Activated T-helper 1 cell treated with anti-CD3 and anti-CD28 coated beads, Interleukin-12 subunit alpha, Interleukin-12 subunit beta, Interleukin-2, Interleukin-4 antibody, amounts not matched to agents 30 ng/mL and 10 ng/mL and 1 ng/mL, durations not matched to agents 14 hours and 24 hours and 36 hours (primary cell): ENCODE results near the gene LRRC4B. TPM values are rescaled to one million over a fixed set of nuclear protein-coding genes. Genes with fewer than 3 reads are reported as not detected.

Experiments
- DNase-seq: peaks from one replicate; pipeline ENCODE4 v3.0.0; 2021; ENCODE audit warnings: low spot score
- H3K27ac Mint-ChIP-seq: one replicate; pipeline ENCODE4 v1.8.0; 2021; ENCODE audit warnings: mild to moderate bottlenecking, mixed read lengths
- H3K27me3 Mint-ChIP-seq: one replicate; pipeline ENCODE4 v1.8.0; 2022; ENCODE audit warnings: mild to moderate bottlenecking, moderate library complexity, mixed read lengths; ENCODE audit not compliant: insufficient read depth
- H3K36me3 Mint-ChIP-seq: one replicate; pipeline ENCODE4 v1.8.0; 2021; ENCODE audit warnings: low read depth, mixed read lengths
- H3K4me1 Mint-ChIP-seq: one replicate; pipeline ENCODE4 v1.8.0; 2021; ENCODE audit warnings: low read depth, mixed read lengths
- H3K4me3 Mint-ChIP-seq: one replicate; pipeline ENCODE4 v1.8.0; 2021; ENCODE audit warnings: mild to moderate bottlenecking, moderate library complexity, mixed read lengths
- H3K9me3 Mint-ChIP-seq: one replicate; pipeline ENCODE4 v1.8.0; 2021; ENCODE audit warnings: mixed read lengths
- intact Hi-C: fragments of 100-400 bp; cut with micrococcal nuclease; formaldehyde crosslinking; loops from one replicate; pipeline ENCODE4 v1.15.1; 2024
- total RNA-seq: library from RNA; stranded (reverse); gene quantifications from 2 replicates; pipeline ENCODE4 v1.2.3, GENCODE V29; 2022

Gene LRRC4B
- total RNA-seq, 1 donor from 2014 or later: 0.05 TPM

GRCh38 chr19:50564229-50565105 lies 3.8 kb downstream of the LRRC4B start:
- no peaks in the 10 kb centered on the region for H3K36me3 Mint-ChIP-seq
- intact Hi-C loops: no loop called here
- H3K27me3 Mint-ChIP-seq: peaks cover 37% of the 10 kb centered on the region
- no peaks in the 10 kb centered on the region for H3K9me3 Mint-ChIP-seq
- peaks cover 10% of the 10 kb centered on the region for H3K4me1 Mint-ChIP-seq
- no peak for DNase-seq
- H3K4me3 Mint-ChIP-seq: no peak overlapping the region
- H3K27ac Mint-ChIP-seq: no peak overlapping the region

DNA sequence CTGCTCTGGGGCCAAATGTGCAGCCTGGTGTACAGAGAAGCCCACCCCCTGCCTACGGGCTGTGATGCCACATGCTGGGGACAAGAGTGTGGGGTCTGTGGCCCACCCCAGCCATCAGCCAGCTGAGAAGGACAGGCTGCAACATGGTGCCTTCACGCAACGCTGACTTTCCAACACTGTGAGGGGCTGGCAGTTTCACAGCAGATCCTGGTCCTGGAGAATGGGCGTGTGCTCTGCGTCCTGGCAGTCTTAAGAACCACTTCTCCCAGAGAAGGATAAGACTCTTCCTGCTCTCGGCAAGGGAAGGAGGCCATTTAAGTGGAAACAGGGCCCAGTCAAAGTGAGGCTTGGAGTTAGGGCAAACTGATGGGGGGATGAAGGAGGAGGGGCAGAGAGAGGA lies 4.6 kb downstream of the LRRC4B start:
- no peak overlapping the region for H3K4me3 Mint-ChIP-seq
- DNase-seq: no peak
- no peaks in the 10 kb centered on the region for H3K36me3 Mint-ChIP-seq
- H3K9me3 Mint-ChIP-seq: no peaks in the 10 kb centered on the region
- intact Hi-C loops: no loop called here
- H3K27me3 Mint-ChIP-seq: peaks cover 29% of the 10 kb centered on the region
- peaks cover 10% of the 10 kb centered on the region for H3K4me1 Mint-ChIP-seq
- no peak overlapping the region for H3K27ac Mint-ChIP-seq

- no peaks in the 10 kb centered on the region for H3K36me3 Mint-ChIP-seq
- no peaks in the 10 kb centered on the region for H3K9me3 Mint-ChIP-seq
These were observed 5.2 kb downstream of the LRRC4B start for GRCh38 chr19:50562996-50563395.

GRCh38 chr19:50562329-50562728 lies 5.9 kb downstream of the LRRC4B start:
- Mint-ChIP-seq H3K36me3 (no peaks in the 10 kb centered on the region), H3K27me3 (peaks cover 36% of the 10 kb centered on the region), H3K4me1 (peaks cover 10% of the 10 kb centered on the region), H3K4me3 (no peak overlapping the region), H3K9me3 (no peaks in the 10 kb centered on the region), H3K27ac (no peak overlapping the region)
- DNase-seq: no peak
- intact Hi-C loops: no loop called here

More at GRCh38 chr19:50562996-50563395, 5.2 kb downstream of the LRRC4B start:
- no peak for DNase-seq
- intact Hi-C loops: no loop called here
- Mint-ChIP-seq H3K27me3 (peaks cover 32% of the 10 kb centered on the region), H3K27ac (no peak overlapping the region), H3K4me1 (peaks cover 10% of the 10 kb centered on the region), H3K4me3 (no peak overlapping the region)

DNA sequence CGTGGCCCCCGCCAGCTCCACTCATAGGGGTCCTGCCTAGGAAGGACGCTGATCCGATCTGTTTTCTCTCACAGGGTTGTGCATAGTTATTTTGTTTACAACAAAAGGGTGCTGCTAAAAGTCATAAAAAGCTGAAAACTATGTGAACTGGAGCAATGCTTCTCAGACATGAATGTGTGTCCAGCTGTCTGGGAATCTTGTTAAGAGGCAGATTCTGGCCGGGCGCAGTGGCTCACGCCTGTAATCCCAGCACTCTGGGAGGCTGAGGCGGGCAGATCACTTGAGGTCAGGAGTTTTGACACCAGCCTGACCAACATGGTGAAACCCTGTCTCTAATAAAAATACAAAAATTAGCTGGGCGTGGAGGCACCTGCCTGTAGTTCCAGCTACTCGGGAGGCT lies 8.6 kb downstream of the LRRC4B start:
- peaks cover 31% of the 10 kb centered on the region for H3K27me3 Mint-ChIP-seq
- H3K36me3 Mint-ChIP-seq: no peaks in the 10 kb centered on the region
- H3K4me1 Mint-ChIP-seq: peaks cover 5% of the 10 kb centered on the region
- H3K27ac Mint-ChIP-seq: no peak overlapping the region
- no peaks in the 10 kb centered on the region for H3K9me3 Mint-ChIP-seq
- intact Hi-C loops: no loop called here
- no peak overlapping the region for H3K4me3 Mint-ChIP-seq
- no peak for DNase-seq

DNA sequence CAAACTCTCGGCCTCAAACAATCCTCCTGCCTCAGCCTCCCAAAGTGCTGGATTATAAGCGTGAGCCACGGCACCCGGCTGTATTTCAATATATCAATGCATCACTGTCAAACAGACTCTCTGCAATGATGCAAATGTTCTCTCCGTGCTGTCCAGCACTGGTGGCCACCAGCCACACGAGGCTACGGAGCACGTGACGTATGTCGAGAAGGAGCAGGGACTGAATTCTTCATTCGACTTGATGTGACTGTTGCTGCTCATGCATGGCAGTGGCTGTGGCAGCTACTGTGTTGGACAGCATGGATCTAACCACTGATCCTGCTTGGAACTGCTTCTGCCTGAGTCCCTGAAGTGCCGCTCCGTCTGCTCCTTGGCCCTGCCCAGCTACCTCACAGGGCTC lies 9.8 kb downstream of the LRRC4B start:
- peaks cover 21% of the 10 kb centered on the region for H3K27me3 Mint-ChIP-seq
- H3K9me3 Mint-ChIP-seq: no peaks in the 10 kb centered on the region
- no peaks in the 10 kb centered on the region for H3K36me3 Mint-ChIP-seq
- H3K4me1 Mint-ChIP-seq: peaks cover 5% of the 10 kb centered on the region
- no peak overlapping the region for H3K27ac Mint-ChIP-seq
- H3K4me3 Mint-ChIP-seq: no peak overlapping the region
- intact Hi-C loops: no loop called here
- DNase-seq: no peak

DNA sequence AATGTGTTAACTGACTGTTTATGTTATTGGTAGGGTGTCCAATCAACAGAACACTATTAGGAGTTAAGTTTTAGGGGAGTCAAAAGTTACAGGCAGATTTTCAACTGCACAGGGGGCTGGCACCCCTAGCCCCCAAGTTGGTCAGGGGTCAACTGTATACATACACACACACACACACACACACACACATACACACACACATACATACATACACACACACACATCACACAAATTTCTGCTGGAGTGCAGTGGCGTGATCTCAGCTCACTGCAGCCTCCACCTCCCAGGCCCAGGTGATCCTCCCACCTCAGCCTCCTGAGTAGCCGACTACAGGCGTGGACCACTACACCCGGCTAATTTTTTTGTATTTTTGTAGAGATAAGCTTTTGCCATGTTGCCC lies 10.2 kb downstream of the LRRC4B start:
- Mint-ChIP-seq H3K27ac (no peak overlapping the region), H3K36me3 (no peaks in the 10 kb centered on the region), H3K4me3 (no peak overlapping the region), H3K4me1 (peaks cover 5% of the 10 kb centered on the region), H3K27me3 (peaks cover 24% of the 10 kb centered on the region), H3K9me3 (no peaks in the 10 kb centered on the region)
- no peak for DNase-seq
- intact Hi-C loops: no loop called here

DNA sequence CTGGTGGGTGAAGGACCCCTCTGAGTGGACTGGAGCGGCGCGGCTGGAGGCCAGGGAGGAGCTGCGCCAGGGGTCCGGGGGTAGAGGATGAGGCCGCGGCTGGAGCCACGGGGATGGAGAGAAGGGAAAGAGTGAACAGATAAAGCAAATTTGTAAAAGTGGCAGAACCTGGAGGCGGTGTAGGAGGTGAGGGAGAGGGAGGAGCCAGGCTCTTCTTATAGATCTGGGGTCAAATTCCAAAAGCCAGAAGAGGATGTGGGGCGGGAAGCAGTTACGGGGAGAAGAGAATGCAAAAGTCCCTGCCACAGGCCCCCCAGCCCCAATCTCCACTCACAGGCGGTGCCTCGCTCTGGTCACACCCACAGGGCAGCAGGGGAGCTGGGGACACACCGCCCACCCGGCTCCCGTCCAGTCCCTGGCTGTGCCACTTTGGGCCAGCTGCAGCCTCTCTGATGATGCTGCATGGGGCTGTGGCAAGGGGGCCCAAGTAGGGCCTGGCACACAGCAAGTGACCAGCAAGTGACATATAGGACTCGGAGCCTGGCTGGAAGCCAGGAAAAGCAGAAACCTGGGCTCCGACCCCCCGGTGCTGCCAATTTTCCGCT lies 11.1 kb downstream of the LRRC4B start:
- H3K27me3 Mint-ChIP-seq: peaks cover 34% of the 10 kb centered on the region
- H3K27ac Mint-ChIP-seq: no peak overlapping the region

DNA sequence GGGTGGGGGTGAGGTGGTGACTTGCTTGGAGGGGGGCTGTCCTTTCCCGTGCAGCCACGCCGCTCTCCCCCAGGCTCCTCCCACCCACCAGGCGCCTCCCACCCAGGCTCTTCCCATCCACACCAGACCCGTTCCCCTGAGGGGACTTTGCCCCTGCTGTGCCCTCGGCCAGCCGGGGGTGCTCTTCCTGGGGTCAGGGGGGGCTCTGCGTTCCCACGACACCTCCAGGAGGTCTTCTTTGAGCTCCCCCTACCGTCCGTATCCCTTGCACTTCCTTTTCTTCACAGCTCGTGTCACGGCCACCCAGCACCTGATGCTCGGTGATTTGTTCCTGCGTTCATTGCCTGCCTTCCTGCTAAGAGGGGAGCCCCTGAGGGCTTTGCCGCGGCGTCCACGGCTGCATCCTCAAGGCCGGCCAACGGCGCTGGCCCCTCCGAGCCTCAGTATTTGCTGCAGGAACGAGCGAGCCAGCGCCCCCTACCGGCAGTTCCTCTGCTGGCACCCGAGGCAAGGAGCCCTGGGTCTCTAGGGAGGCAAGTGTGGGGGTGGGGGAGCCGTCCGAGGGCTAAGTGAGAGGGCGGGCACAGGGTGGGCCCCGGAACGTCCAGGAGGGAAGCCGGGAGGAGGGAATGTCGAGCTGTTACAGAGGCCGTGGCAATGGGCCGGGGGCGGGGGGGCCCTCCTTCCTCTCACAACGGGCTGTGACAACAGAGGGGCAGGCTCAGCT lies 11.8 kb downstream of the LRRC4B start:
- intact Hi-C loops: loop anchor here (1.0 kb wide), 2 partner anchors 19 to 199 kb away; no protein-coding TSS in a partner anchor
- H3K4me3 Mint-ChIP-seq: peak overlapping the region; percentile 94
- H3K9me3 Mint-ChIP-seq: no peaks in the 10 kb centered on the region
- H3K36me3 Mint-ChIP-seq: no peaks in the 10 kb centered on the region
- DNase-seq: peak; percentile 72
- peak overlapping the region; percentile 72 for H3K27ac Mint-ChIP-seq
- peaks cover 36% of the 10 kb centered on the region for H3K27me3 Mint-ChIP-seq
- peaks cover 5% of the 10 kb centered on the region for H3K4me1 Mint-ChIP-seq

More for the DNA sequence above, 11.1 kb downstream of the LRRC4B start:
- H3K4me3 Mint-ChIP-seq: no peak overlapping the region
- intact Hi-C loops: no loop called here
- no peak for DNase-seq
- H3K4me1 Mint-ChIP-seq: peaks cover 5% of the 10 kb centered on the region
- H3K9me3 Mint-ChIP-seq: no peaks in the 10 kb centered on the region
- no peaks in the 10 kb centered on the region for H3K36me3 Mint-ChIP-seq

- Mint-ChIP-seq H3K27me3 (peaks cover 37% of the 10 kb centered on the region), H3K4me1 (peaks cover 5% of the 10 kb centered on the region), H3K36me3 (no peaks in the 10 kb centered on the region), H3K27ac (no peak overlapping the region), H3K9me3 (no peaks in the 10 kb centered on the region), H3K4me3 (peak overlapping the region; percentile 94)
- DNase-seq: no peak
- intact Hi-C loops: loop anchor here (1.0 kb wide), 2 partner anchors 18 to 198 kb away; no protein-coding TSS in a partner anchor
These were observed 12.6 kb downstream of the LRRC4B start for GRCh38 chr19:50555450-50556281.

GRCh38 chr19:50555033-50555432 lies 13.2 kb downstream of the LRRC4B start:
- Mint-ChIP-seq H3K27ac (no peak overlapping the region), H3K27me3 (peaks cover 38% of the 10 kb centered on the region), H3K4me1 (peaks cover 5% of the 10 kb centered on the region), H3K36me3 (no peaks in the 10 kb centered on the region), H3K9me3 (no peaks in the 10 kb centered on the region), H3K4me3 (peak overlapping the region; percentile 51)
- intact Hi-C loops: no loop called here
- no peak for DNase-seq

- intact Hi-C loops: no loop called here
- H3K36me3 Mint-ChIP-seq: no peaks in the 10 kb centered on the region
- no peak for DNase-seq
- peaks cover 41% of the 10 kb centered on the region for H3K27me3 Mint-ChIP-seq
- no peak overlapping the region for H3K4me3 Mint-ChIP-seq
- no peak overlapping the region for H3K27ac Mint-ChIP-seq
- H3K4me1 Mint-ChIP-seq: peaks cover 5% of the 10 kb centered on the region
- no peaks in the 10 kb centered on the region for H3K9me3 Mint-ChIP-seq
These were observed 14.0 kb downstream of the LRRC4B start for GRCh38 chr19:50554212-50554611.
